Measurements from ENCODE around the gene LSM6.

Gene LSM6

DNA sequence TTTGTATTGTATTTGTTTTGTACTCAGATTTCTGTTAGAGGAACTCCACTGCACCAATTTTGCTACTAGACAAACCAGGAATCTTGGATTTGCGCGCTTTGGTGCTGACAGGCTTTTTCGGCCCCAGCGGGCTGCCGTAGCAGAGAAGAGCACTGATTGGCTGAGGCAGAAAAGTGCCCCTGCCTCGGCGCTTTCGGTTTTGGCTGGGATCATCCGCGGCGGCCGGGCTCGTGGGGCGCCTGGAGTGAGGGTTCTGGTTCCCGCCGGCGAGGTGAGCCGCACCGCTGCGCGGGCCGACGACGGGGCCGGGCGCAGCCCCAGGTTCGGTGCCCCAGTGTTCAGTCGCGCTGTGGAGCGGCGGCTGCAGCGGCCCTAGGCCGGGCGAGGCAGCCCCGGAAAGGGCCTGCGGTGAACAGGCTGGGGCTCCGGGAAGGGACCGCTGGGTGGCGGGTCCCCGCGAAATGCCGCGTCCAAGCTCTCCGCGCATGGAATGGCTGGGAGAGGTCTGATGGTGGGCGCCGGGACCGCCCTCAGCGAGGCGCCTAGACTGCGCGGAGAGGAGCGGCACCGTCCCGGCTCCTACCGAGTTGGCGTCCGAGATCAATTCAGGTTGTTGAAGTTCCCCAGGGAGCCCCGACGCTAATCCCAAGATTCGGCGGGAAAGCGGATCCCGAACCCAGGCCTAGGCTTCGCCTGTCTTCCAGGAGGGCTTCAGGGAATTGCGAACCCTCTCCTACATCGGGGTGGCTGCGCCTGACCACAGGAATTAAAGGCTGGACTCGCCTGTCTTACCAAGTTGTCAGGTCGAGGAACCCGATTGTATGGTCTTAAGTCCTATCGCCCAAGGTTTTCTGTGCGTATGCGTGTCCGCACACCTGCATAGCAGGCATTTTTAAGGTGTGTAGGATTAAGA is at the start of gene LSM6:
Gene LSM6 (plus strand): TSS at position 178 of the 913 bp plus-strand sequence. CDS start 7,204 bp downstream, outside the sequence.
- DNase-seq: peak; percentile 82 to 85

DNA sequence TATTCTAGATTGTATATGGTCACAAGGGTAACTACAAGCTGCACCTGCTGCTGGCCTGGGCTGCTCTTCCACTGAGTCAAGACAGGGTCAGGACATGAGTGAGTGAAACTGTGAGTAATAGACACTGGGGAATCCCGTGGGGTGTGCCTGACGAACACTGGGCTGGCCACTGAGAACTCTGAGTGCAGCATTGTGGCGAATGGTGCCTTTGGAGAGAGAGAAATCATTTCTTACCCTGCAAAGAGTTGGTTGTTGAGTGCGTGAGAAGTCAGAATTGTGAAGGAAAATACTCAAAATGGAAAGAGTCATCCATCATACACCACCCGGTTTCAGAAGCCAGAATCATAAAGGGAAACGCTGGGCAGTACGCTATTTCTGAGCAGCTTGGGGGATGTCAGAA is 43.1 kb upstream of the LSM6 start:
- DNase-seq: no peak

DNA sequence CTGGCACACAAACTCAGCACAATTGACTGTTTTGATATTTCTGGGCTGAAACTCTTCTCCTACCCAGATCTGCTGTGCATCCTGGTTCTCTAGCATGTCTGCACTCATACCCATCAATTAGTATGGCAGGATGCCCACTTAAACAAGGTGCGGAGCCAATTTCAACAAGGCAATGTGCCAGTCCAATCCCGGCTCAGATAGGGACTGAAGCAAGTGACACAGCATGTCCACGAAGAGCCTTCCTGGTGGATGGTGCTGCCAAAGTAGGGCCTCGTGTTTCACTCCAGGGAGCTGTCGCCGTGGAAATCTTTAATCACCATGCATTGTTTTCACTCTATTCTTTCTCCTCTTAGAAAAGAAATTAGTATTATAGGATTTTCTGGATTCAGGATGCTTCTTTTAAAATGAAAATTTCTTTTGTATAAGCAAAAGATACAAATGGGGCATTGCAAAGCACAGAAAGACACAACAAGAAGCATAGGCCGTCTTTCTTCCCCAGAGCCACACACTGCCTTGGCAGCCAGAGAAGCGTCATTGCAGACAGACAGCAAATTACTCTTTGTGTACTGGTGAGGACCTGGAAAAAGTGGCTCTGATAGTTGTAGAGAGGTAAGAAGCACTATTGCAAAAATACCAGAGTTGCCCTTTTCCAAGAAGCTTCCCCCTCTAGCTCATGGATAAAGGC is 40.6 kb upstream of the LSM6 start:
- DNase-seq: peak; percentile 88 to 96

DNA sequence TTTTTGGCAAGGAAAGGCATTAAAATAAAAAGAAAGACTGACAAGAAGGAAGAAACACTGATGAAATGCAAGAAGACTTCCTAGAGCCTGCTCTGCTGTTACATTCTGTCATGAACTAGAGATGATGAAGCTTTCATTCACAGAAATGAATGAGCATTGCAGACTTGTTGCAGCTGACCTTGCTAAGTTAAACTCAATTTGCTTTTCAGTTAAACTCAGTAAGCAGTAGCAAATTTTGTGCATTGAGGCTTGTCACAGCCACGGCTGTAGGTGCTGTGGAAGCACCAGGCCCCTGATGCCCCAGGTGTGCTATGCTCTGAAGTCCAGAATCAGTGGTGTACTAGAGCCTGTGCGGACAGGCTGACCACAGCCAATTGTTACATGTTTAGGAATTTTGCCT is 39.6 kb upstream of the LSM6 start:
- no peak for DNase-seq

DNA sequence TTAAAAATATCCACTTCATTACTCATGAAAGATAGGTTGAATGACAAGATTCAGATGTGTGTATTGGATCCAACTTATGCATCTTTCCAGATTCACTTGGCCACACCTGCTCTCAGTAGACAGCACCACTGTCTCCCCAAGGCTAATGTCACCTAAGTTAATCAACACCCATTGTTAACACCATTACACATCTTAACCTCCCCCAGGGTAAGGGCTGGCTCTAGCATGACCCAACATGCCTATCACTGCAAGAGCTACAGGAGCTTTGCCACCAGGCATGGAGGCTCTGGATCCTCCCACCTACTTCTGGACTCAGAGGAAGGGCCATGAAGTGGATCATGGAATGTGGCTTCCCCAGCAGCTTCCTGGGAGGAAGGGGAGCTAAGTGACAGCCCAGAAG is 32.8 kb upstream of the LSM6 start:
- DNase-seq: no peak

DNA sequence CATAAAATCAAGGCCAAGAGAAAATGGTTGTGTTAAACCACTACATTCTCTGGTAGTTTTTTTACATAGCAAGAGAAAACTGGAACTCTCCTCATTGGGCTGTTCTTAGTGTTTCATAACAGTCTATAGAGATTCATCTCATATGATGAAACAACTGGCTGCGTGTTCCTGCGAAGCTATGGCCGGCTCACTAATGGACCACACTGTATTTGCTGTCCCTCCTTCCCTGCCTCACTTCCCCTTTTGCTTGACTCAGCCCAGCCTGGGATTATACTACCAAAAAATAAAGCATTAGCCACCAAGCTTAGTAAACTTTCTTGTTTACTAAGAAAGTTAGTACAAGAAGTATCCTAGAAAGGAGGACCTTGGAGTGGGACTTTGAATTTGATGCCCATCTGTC is 31.6 kb upstream of the LSM6 start:
- no peak for DNase-seq

DNA sequence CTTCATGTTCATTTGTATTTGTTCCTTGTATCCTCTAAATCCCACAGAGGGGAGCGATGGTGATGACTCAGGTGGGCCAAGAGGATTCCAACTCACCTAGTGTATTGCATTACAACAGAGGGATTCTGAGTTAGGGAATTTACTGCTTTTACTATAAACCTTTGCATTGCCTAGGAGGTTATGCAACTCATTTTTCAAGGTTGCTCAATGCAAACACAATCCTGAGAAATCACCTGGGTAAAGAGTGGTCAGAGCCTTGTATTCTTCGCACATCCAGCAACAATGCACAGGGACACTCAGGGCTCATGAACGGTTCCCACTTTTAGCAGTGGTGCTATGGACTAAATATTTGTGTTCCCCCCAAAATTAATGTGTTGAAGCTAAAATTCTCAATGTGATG is 28.6 kb upstream of the LSM6 start:
- no peak for DNase-seq

DNA sequence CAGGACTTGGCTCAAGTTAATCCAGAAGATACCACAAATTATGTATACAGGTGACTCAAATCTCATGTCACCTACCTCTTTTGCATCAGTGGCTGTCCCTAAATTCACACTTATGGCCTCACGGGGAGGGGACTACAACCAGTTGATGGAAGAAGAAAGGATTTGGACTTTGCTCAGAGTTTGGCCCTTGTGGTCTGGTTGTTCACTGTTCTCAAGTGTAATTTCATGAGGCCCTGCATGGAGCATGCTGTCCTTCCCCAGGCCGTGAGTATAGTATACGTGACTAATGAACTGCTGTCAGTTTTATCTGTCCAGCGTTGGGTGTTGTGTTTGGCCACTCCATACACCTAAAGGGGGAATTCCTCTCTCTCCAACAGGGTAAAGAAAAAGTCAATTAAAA is 27.5 kb upstream of the LSM6 start:
- no peak for DNase-seq

DNA sequence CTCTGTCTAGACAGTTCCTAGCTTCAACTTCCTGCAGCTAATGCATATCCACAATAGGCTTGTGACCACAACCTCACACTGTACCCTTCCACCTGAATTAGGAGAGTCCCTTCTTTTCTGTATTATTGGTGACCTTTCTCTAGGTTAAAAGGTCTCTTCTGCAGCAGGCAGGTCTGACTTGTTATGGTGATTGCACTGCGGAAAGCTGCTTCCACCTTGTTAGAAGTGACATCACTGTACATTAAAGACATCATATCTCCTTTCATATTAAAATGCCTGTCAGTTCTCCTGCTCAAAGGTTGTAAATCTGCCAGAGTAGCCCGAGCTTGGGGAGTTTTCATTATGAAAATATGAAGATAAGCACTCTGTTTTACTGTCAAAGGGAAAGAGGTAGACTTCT is 21.5 kb upstream of the LSM6 start:
- no peak for DNase-seq

DNA sequence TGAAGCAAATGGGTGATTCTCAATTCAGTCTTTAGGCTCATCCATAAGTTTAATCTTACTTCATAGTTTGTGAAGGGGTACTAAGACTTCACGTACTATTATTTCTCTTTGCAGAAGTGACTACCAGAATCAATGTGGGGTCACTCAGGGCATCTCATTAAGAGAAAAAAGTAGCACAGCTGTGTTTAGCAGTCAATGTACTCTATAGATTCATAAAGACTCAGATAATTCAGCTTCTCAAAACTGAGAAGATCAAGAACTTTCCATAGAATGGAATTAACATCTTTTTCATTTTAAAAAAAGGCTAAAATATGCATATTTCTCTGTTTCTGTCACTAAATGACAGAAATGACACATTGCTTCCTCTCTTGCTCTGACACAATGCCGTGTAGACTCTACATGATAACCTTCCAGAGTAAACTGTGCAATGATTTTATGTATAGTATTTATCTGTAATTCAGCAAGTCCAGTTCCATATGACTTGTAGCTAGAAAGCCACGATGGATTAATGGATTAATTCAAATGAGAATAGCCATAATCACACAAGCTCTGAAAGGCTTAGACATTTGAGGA is 20.3 kb upstream of the LSM6 start:
- no peak for DNase-seq

DNA sequence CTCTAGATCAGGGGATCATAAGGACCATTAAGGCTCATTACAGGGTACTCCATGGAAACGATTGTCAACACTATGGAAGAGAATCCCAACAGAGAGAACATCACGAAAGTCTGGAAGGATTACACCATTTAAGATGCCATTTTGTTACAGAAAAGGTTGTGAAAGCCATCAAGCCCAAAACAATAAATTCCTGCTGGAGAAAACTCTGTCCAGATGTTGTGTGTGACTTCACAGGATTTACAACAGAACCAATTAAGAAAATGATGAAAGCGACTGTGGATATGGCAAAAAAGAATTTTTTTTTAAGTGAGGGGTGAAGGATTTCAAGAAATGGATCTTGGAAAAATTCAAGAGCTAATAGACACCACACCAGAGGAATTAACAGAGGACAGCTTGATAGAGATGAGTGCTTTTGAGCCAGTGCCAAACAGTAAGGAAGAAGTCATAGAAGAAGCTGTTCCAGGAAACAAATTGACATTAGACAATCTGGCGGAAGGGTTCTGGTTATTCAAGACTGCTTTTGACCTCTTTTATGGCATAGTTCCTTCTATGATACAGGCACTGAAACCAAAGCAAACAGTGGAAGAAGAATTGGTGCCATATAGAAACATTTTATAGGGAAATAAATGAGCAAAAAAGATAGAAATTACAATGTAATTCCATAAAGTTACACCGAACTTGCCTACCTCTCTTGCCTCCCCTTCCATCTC is 17.3 kb upstream of the LSM6 start:
- no peak for DNase-seq

DNA sequence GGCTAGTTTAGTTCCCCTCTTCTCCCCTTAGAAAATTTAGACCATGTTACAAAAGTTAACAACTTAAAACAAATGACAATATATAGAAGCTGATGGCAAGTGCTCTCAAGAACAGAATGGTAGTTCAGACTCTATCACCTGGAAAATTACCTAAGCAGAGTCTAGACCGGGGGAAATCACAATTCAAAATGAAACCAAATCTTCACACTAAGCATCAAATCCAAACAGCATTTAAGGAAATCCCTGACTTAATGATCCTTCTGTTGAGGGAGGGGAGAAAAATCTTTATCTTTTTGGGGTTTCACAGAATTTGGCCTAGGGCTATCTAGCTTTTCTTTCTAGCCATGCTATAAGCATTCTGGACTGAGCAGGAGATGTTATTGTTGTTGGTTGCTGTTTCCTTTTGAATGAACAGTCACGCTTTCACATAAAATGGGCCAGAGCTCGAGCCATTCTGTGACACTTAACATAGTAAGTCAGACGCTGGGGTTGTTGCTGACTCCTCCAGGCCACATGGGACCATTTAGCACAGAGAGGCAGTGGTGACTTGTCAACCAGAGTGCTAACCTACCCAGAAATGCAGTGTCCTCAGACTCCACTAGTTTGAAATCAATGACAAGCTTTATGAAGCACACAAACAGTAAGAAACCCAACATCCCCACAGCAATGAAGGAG is 16.0 kb upstream of the LSM6 start:
- DNase-seq: no peak

DNA sequence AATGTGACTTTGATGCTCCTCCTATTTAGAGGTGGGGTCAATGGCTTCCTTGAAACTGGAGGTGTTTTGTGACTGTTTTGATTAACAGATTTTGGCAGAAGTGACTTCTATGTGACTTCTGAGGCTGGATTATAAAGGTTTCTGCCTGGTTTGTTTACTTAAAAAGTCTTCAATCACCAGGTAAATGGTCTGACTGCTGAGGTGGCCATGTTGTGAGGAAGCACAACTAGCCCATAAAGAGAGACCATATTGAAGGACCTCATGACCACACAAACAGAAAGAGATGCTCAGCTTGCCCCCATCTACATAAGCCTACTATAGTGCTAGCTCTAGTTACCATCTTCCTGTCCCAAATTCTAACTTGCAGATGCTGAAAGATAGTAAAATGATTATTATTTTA is 14.3 kb upstream of the LSM6 start:
- no peak for DNase-seq

DNA sequence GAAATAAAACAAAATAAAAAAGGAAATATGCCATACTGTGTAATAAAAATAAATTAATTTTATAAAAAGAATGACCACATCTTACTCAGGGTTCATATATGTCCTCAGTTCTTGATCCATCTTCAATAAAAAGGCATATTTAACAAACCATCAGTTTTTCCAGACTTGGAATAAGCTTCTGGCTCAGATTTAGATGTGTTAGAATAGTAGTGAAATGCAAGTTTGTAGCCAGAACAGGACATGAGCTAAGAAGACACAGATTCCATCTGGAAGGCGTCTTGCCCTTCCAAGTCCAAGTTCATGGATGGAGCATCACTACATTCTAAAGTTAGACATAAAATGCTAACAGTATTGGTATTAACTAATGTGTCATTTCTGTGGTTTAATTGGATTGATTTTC is 10.3 kb upstream of the LSM6 start:
- no peak for DNase-seq

DNA sequence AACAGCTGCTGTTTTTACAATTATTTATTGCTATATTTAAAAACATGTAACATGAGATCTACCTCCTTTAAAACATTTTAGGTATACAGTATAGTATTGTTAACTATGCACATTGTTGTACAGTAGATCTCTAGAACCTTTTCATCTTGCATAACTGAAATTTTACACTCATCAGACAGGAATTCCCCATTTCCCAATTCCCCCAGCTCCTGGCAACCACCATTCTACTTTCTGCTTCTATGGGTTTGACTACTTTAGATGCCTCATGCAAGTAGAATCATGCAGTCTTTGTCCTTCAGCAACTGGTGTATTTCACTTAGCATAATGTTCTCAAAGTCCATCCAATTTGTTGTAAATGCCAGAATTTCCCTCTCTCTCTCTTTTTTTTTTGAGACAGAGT is 9.7 kb upstream of the LSM6 start:
- no peak for DNase-seq

DNA sequence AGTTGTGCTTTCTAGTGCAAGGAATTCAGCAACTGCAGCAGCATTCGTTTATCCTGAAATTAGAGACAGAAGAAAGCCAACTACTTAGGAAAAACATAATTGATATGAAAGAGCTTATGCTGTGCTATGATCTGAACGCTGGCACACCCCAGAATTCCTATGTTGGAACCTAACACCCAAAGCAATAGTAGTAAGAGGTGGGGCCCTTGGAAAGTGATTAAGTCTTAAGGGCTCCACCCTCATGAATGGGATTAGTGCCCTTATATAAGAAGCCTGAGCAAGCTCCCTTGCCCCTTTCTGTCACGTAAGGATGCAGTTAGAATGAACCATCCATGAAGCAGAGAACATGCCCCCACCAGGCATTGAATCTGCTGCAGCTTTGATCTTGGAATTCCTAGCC is 5.4 kb upstream of the LSM6 start:
- no peak for DNase-seq

DNA sequence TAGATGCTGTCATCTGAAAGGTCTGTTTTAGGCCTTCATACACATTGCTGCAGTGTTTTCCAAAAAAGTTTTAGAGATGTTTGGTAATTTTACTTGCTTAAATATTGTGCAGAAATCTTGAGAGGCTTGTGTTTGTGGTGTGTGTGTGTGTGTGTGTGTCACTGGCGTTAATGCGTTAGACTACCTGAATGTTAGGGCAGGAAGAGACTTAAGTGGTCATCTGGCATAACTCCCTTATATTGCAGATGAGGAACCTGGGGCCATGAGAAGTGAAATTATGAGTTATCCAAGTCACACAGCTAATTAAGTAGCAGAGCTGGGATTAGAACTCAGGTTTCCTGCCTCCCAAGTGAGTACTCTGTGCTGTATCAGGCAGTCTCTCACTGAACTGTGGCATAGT is 1.4 kb downstream of the LSM6 start:
- peak in 1 of 2 experiments; percentile 6 for DNase-seq

DNA sequence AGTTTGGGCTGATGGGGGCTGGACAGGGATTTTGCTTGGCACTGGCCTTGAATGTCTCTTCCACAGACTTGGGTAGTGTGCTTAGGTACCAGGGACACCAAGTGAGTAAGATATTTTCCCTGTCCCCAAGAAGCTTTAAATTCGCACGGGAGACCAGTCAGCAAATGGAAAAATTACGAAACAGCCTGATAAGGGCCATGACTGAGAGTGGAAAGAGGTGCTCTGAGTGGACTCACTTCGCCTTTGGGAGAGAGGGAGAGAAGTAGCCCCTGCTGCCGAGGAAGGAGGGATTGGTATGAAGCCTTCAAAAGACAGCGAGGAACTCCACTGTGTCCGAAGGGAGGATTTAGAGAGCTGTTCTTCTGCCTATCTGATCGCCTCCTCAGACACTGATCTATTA is 2.6 kb downstream of the LSM6 start:
- no peak for DNase-seq

DNA sequence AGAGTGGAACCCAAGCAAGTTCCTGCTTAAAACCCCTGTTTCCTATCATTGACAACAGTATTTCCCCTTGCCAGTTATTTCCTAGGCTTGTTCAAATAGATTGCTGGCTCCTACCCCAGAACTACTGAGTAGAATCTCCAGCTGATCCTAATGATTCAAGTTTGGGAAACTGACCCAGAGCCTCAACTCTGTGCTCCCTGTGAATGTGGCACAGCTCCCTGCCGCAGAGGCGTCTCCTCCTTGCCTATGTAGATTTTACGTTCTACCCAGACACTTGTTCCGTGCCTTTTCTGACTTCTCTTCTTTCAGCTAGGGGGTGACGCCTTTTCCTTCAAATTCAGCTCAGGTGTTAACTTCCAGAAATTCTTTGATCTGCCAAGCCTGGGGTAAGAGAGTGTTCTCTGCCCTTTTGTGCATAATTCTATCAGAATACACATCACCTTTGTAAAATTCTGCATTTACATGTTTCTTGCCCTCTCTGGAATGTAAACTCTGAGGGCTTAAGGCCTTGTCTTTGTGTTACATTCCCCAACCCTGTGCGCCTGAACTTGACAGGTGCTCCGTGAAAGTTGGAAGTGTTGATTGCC is 4.4 kb downstream of the LSM6 start:
- no peak for DNase-seq

DNA sequence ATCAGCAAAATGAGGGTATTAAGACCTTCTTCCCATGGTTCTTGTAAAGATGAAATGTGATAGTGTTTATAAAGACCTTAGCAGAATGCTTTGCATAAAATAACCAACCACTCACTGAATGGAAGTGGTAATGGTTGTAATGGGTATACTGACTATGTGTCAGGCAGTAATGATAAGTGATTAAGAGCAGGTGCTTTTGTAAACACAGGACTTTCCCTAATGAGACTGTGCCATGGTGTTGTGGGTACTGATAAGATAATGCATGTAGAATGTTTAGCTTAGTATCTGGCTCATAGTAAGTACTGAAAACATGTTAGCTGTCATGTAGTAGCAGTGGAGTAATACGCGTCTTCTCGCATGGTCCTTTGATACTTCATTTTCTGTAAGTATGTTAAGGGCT is 6.9 kb downstream of the LSM6 start:
- DNase-seq: peak in 1 of 2 experiments; percentile 2

DNA sequence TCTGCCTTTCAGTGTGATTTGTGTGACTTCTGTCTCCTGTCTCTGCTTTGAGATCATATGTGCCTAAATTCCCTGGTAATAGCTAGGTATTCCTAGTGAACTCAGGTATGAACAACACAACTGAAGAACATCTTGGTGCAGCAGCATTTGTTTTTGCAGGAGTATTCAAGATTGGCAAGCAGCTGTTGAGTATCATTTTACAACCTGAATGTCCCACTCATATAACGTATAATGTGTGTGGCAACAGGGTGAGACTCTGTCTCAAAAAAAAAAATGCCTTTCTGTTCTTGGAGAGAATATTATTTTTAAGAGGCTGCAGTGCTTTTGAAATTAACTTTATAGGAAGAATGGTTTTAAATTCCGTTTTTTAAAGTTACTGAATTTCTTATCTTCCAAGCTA is 7.7 kb downstream of the LSM6 start:
- no peak for DNase-seq

DNA sequence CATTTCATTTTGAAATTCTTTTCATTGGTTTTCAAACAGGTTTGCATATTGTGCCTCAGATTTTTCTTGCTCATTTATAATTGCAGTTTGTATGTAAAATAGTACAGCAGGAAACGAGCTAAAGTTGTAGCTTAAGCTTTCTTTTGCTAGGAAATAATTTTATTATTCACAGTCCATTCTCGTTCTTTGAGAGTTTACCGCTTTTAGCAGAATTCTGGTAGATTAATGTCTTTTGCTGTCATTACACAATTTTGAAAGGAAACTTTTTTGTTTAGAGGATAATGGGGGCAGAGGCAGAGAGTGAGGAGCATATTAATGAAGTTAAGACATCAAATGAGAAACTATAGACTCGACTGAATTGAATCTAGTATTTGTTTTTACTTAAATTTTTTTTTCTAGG is 10.5 kb downstream of the LSM6 start:
- DNase-seq: no peak

Measured in NCI-H2081 (cell line).